Measurements from ENCODE around the gene EMC10. TPM values are rescaled to one million over a fixed set of nuclear protein-coding genes. Genes with fewer than 3 reads are reported as not detected.
"Not testable (repeated sequence)": the region's sequence is repeated elsewhere in the genome, so short reads cannot be mapped to it uniquely, and the experiment has no call there.

EMC10 gene
- total and polyA plus RNA-seq, 12 donors = 39.4 to 216 (median 123) TPM

GRCh38 chr19:50522881-50523280 is 46.6 kb downstream of the EMC10 start:
- WGBS, 4 donors = 76 to 84% (median 80%) methylated on average over 10 of the region's 10 CpGs
- no peak for DNase-seq
- no peak for TF ChIP-seq POLR2A (IDR thresholded peaks at IDR 0.05)
- TF ChIP-seq, protein P1, sequence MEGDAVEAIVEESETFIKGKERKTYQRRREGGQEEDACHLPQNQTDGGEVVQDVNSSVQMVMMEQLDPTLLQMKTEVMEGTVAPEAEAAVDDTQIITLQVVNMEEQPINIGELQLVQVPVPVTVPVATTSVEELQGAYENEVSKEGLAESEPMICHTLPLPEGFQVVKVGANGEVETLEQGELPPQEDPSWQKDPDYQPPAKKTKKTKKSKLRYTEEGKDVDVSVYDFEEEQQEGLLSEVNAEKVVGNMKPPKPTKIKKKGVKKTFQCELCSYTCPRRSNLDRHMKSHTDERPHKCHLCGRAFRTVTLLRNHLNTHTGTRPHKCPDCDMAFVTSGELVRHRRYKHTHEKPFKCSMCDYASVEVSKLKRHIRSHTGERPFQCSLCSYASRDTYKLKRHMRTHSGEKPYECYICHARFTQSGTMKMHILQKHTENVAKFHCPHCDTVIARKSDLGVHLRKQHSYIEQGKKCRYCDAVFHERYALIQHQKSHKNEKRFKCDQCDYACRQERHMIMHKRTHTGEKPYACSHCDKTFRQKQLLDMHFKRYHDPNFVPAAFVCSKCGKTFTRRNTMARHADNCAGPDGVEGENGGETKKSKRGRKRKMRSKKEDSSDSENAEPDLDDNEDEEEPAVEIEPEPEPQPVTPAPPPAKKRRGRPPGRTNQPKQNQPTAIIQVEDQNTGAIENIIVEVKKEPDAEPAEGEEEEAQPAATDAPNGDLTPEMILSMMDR (IDR thresholded peaks at IDR 0.05) = no peak
- Histone ChIP-seq H3K27ac (no peak overlapping the region), H3K27me3 (no peaks in the 10 kb centered on the region), H3K9me3 (replicated peaks in 1 of 3) (no peaks in the 10 kb centered on the region), H3K4me1 (replicated peaks in 1 of 2) (no peaks in the 10 kb centered on the region), H3K4me3 (no peak overlapping the region), H3K36me3 (replicated peaks in 1 of 2) (no peaks in the 10 kb centered on the region)
- intact Hi-C loops (cut with DNase I) = no loop called here

DNA sequence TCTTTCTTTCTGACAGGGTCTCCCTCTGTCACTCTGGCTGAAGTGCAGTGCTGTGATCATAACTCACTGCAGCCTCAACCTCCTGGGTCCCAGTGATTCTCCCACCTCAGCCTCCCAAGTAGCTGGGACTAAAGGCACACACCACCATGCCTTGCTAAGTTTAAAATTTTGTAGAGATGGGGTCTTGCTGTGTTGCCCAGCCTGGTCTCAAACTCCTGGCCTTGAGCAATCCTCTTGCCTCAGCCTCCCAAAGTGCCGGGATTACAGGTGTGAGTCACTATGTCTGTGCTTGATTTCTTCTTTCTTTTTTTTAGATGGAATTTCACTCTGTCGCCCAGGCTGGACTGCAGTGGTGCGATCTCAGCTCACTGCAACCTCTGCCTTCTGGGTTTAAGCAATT is 51.7 kb downstream of the EMC10 start:
- H3K27me3 ChIP-seq; DNase-seq; H3K4me1 ChIP-seq (replicated peaks in 1 of 2); H3K36me3 ChIP-seq (replicated peaks in 1 of 2); H3K4me3 ChIP-seq; H3K9me3 ChIP-seq (replicated peaks in 1 of 3); H3K27ac ChIP-seq; intact Hi-C loops (cut with DNase I): not testable (repeated sequence)
- 75 to 88% (median 80%) methylated on average over 3 of the region's 3 CpGs for WGBS, 4 donors

DNA sequence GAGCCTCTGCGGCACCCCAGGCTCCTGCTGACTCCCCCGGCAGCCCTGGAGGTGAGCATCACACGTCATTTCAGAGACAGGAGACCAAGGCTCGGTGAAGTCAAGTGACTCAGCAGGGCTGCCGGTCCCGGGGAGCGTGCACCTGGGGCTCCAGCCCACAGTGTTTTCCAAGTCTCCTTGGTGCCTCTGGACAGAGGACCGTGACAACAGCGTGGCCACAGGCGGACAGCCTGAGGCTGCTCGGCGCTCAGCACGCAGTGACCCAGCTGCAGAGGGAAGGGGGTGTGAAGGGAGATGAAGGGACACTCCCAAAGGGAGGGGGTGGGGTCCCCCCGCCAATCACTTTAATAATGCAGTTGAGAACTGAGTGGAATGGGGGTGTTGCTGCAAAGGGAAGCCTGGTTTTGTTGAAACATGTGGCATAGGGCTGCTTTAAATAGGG is 54.9 kb downstream of the EMC10 start:
- no peak for DNase-seq
- Histone ChIP-seq H3K4me1 (replicated peaks in 1 of 2) (no peaks in the 10 kb centered on the region), H3K36me3 (replicated peaks in 1 of 2) (no peaks in the 10 kb centered on the region), H3K4me3 (no peak overlapping the region), H3K27ac (no peak overlapping the region), H3K27me3 (no peaks in the 10 kb centered on the region), H3K9me3 (replicated peaks in 1 of 3) (peaks cover 0 to 3% (median 0%) of the 10 kb centered on the region in 3 donors)
- TF ChIP-seq POLR2A (IDR thresholded peaks at IDR 0.05) = no peak
- TF ChIP-seq, protein P1 (IDR thresholded peaks at IDR 0.05) = no peak
- WGBS, 4 donors = 56 to 68% (median 60%) methylated on average over 1 to 14 of the region's 14 CpGs
- intact Hi-C loops (cut with DNase I) = no loop called here

- TF ChIP-seq, protein P1 (IDR thresholded peaks at IDR 0.05) = no peak
- TF ChIP-seq POLR2A (IDR thresholded peaks at IDR 0.05) = no peak
- H3K27ac ChIP-seq = no peak overlapping the region
- DNase-seq = no peak
- intact Hi-C loops (cut with DNase I) = no loop called here
- WGBS, 4 donors = 74 to 81% (median 77%) methylated on average over 4 of the region's 4 CpGs
- H3K4me1 ChIP-seq (replicated peaks in 1 of 2) = no peaks in the 10 kb centered on the region
- peaks cover 4% of the 10 kb centered on the region for H3K27me3 ChIP-seq
- peaks cover 0 to 3% (median 0%) of the 10 kb centered on the region in 3 donors for H3K9me3 ChIP-seq (replicated peaks in 1 of 3)
- no peak overlapping the region for H3K4me3 ChIP-seq
- no peaks in the 10 kb centered on the region for H3K36me3 ChIP-seq (replicated peaks in 1 of 2)
Measured at GRCh38 chr19:50532952-50533351, 56.6 kb downstream of the EMC10 start.

- Histone ChIP-seq H3K4me1 (replicated peaks in 1 of 2) (no peaks in the 10 kb centered on the region), H3K27me3 (peaks cover 4% of the 10 kb centered on the region), H3K4me3 (no peak overlapping the region), H3K9me3 (replicated peaks in 1 of 3) (peaks cover 0 to 3% (median 0%) of the 10 kb centered on the region in 3 donors), H3K27ac (no peak overlapping the region), H3K36me3 (replicated peaks in 1 of 2) (no peaks in the 10 kb centered on the region)
- TF ChIP-seq, protein P1 (IDR thresholded peaks at IDR 0.05) = no peak
- no peak for TF ChIP-seq POLR2A (IDR thresholded peaks at IDR 0.05)
- DNase-seq = no peak
- intact Hi-C loops (cut with DNase I) = no loop called here
- 93 to 97% (median 95%) methylated on average over 3 of the region's 3 CpGs for WGBS, 4 donors
Measured at GRCh38 chr19:50534478-50534877, 58.2 kb downstream of the EMC10 start.

All from adrenal gland (tissue), 12 donors.